HG02840 (cell line): ENCODE measurements around the gene GTPBP1.

ENCODE experiments used
- ATAC-seq: cut with Tn5 transposase; IDR thresholded peaks from one replicate; pipeline ENCODE4 v1.9.1; 2021; ENCODE audit warnings: mild to moderate bottlenecking, moderate library complexity, moderate number of reproducible peaks; ENCODE audit not compliant: unreplicated experiment, low FRiP score

Gene GTPBP1

GRCh38 chr22:38724926-38725571 lies 19.3 kb downstream of the GTPBP1 start:
- no peak for ATAC-seq

- no peak for ATAC-seq
These were observed 20.3 kb downstream of the GTPBP1 start for GRCh38 chr22:38725900-38726655.

GRCh38 chr22:38727123-38727522 lies 21.4 kb downstream of the GTPBP1 start:
- ATAC-seq: no peak

GRCh38 chr22:38727530-38728451 lies 22.0 kb downstream of the GTPBP1 start:
- ATAC-seq: no peak

- ATAC-seq: no peak
These were observed 23.4 kb downstream of the GTPBP1 start for GRCh38 chr22:38728871-38729796.

GRCh38 chr22:38729946-38730345 lies 24.2 kb downstream of the GTPBP1 start:
- no peak for ATAC-seq

GRCh38 chr22:38730411-38730871 lies 24.7 kb downstream of the GTPBP1 start:
- no peak for ATAC-seq

GRCh38 chr22:38731703-38732161 lies 26.0 kb downstream of the GTPBP1 start:
- ATAC-seq: no peak

GRCh38 chr22:38732251-38732815 lies 26.6 kb downstream of the GTPBP1 start:
- no peak for ATAC-seq

- ATAC-seq: no peak
These were observed 27.6 kb downstream of the GTPBP1 start for GRCh38 chr22:38733329-38733723.

- ATAC-seq: no peak
These were observed 28.1 kb downstream of the GTPBP1 start for GRCh38 chr22:38733724-38734381.

- no peak for ATAC-seq
These were observed 28.8 kb downstream of the GTPBP1 start for GRCh38 chr22:38734421-38735100.

GRCh38 chr22:38735126-38735464 lies 29.4 kb downstream of the GTPBP1 start:
- ATAC-seq: no peak

- ATAC-seq: no peak
These were observed 29.9 kb downstream of the GTPBP1 start for GRCh38 chr22:38735465-38736256.

GRCh38 chr22:38736257-38736570 lies 30.5 kb downstream of the GTPBP1 start:
- ATAC-seq: no peak

GRCh38 chr22:38737302-38738060 lies 31.7 kb downstream of the GTPBP1 start:
- ATAC-seq: no peak

- no peak for ATAC-seq
These were observed 32.8 kb downstream of the GTPBP1 start for GRCh38 chr22:38738475-38739070.
